Neutrophil (primary cell): Measurements from ENCODE around the gene ZNF385A.

Experiments
- H3K27ac ChIP-seq: fragments of 200-600 bp; sonication (generic); 2 replicates; pipeline ENCODE4 v1.5.1; 2016; ENCODE audit warnings: mild to moderate bottlenecking, moderate library complexity
- H3K27me3 ChIP-seq: fragments of 200-600 bp; sonication (generic); 2 replicates; pipeline ENCODE4 v1.6.0; 2016; ENCODE audit warnings: mild to moderate bottlenecking
- H3K36me3 ChIP-seq: fragments of 200-600 bp; sonication (generic); 2 replicates; pipeline ENCODE4 v1.5.1; 2017
- H3K4me1 ChIP-seq, 2 experiments: fragments of 200-600 bp in 1 of 2; sonication (generic) in 1 of 2; 1 replicate in 1 of 2; 2 replicates in 1 of 2; pipeline versions ENCODE4 v1.5.1 to v1.6.1; 2013 to 2016; ENCODE audit warnings: low read depth in 1 of 2, low read length in 1 of 2, mild to moderate bottlenecking in 1 of 2, moderate library complexity in 1 of 2; ENCODE audit not compliant: control insufficient read depth in 1 of 2, insufficient read depth in 1 of 2
- H3K4me3 ChIP-seq, 2 experiments: fragments of 200-600 bp in 1 of 2; sonication (generic) in 1 of 2; 1 replicate in 1 of 2; 2 replicates in 1 of 2; pipeline ENCODE4 v1.5.1; 2013 to 2016; ENCODE audit warnings: low read depth in 1 of 2, low read length in 1 of 2, mild to moderate bottlenecking in 1 of 2, moderate library complexity in 1 of 2
- H3K9me3 ChIP-seq: fragments of 200-600 bp; sonication (generic); 2 replicates; pipeline ENCODE4 v1.5.1; 2016
- TF ChIP-seq, protein P1 (sequence below): fragments of 200-600 bp; sonication (generic); IDR thresholded peaks from 2 replicates; pipeline ENCODE4 v1.5.1; 2016; ENCODE audit warnings: antibody characterized with exemption

ZNF385A gene

DNA sequence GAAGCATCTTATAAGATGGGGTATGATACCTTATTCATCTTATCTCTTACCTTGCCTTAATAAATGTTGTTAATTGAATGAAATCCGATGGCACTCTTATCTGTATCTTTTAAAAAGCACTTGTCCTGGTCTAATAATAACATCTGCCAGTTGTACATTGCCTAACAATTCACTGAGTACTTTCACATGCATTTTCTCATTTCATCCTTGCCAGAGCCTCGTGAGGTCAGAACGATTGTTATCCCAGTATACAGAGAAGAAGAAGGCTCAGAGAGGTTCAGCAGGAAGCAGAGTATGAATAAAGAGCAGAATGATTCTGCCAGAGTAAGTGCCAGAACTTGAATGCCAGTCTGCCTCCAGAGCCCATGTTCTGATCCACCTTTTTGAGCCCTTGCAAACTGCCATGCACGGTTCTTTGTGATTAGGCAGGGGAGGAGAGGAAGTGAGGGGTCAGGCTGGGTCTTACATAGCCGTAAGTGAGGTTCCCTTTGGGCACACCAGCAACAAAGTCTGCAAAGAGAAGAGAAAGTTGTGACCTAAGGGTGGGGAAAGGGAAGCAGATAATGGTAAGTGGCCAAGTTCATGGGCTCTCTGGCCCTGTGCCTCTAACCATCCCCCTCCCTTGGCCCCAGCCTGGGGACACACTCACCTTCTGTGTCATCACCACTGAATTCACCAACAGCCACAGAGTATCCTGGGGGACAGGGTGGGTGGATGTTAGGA lies 22.8 kb upstream of the ZNF385A start:
- H3K4me3 ChIP-seq: no peak overlapping the region
- H3K27ac ChIP-seq: peak overlapping the region; percentile 63
- peaks cover 31 to 37% of the 10 kb centered on the region in 2 experiments for H3K4me1 ChIP-seq
- H3K27me3 ChIP-seq: no peaks in the 10 kb centered on the region
- no peaks in the 10 kb centered on the region for H3K9me3 ChIP-seq
- TF ChIP-seq, protein P1, sequence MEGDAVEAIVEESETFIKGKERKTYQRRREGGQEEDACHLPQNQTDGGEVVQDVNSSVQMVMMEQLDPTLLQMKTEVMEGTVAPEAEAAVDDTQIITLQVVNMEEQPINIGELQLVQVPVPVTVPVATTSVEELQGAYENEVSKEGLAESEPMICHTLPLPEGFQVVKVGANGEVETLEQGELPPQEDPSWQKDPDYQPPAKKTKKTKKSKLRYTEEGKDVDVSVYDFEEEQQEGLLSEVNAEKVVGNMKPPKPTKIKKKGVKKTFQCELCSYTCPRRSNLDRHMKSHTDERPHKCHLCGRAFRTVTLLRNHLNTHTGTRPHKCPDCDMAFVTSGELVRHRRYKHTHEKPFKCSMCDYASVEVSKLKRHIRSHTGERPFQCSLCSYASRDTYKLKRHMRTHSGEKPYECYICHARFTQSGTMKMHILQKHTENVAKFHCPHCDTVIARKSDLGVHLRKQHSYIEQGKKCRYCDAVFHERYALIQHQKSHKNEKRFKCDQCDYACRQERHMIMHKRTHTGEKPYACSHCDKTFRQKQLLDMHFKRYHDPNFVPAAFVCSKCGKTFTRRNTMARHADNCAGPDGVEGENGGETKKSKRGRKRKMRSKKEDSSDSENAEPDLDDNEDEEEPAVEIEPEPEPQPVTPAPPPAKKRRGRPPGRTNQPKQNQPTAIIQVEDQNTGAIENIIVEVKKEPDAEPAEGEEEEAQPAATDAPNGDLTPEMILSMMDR: no peak
- H3K36me3 ChIP-seq: peaks cover 92% of the 10 kb centered on the region

DNA sequence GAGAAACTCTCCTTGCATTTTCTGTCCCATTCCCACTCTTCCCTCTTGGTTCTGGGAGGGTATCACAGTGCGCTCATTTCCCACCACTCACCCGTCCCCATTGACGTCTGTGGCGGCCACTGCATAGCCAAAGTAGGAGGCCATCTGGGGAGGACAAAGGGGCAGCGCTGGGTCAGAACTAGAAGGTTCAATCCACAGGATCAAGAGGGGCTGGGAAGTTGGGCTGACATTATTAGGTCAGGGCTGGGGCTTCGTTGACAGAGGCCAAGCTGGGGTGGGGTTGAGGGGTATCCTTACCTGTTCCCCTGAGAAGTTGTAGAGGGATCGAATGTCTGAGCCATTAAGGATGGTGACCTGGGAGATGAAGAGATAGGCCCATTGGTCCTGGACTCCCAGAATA lies 21.0 kb upstream of the ZNF385A start:
- Histone ChIP-seq H3K4me3 (no peak overlapping the region), H3K36me3 (peaks cover 98% of the 10 kb centered on the region), H3K9me3 (no peaks in the 10 kb centered on the region), H3K27me3 (no peaks in the 10 kb centered on the region), H3K27ac (no peak overlapping the region), H3K4me1 (peaks cover 14 to 19% of the 10 kb centered on the region in 2 experiments)
- TF ChIP-seq, protein P1: no peak

DNA sequence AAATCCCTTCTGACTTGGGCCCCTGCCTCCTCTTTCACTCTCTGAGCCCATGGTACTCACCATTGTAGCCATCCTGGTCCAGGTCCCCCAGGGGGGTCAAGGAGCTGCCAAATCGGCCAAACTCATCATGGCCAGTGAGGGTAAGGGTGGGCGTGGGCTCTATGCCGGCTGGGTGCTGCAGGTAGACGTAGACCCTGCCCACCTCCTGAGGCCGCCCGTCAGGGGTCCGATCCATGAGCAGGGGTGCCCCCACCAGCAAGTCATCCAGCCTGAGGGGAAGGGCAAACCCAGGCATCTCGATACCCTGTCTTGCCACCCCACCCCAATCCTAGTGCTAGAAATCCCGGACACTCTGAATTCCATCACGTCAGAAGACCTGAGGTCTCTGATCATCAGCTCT lies 20.6 kb upstream of the ZNF385A start:
- TF ChIP-seq, protein P1: no peak
- H3K4me1 ChIP-seq: peaks cover 9 to 15% of the 10 kb centered on the region in 2 experiments
- H3K27ac ChIP-seq: no peak overlapping the region
- H3K9me3 ChIP-seq: no peaks in the 10 kb centered on the region
- H3K4me3 ChIP-seq: no peak overlapping the region
- no peaks in the 10 kb centered on the region for H3K27me3 ChIP-seq
- peaks cover 100% of the 10 kb centered on the region for H3K36me3 ChIP-seq

DNA sequence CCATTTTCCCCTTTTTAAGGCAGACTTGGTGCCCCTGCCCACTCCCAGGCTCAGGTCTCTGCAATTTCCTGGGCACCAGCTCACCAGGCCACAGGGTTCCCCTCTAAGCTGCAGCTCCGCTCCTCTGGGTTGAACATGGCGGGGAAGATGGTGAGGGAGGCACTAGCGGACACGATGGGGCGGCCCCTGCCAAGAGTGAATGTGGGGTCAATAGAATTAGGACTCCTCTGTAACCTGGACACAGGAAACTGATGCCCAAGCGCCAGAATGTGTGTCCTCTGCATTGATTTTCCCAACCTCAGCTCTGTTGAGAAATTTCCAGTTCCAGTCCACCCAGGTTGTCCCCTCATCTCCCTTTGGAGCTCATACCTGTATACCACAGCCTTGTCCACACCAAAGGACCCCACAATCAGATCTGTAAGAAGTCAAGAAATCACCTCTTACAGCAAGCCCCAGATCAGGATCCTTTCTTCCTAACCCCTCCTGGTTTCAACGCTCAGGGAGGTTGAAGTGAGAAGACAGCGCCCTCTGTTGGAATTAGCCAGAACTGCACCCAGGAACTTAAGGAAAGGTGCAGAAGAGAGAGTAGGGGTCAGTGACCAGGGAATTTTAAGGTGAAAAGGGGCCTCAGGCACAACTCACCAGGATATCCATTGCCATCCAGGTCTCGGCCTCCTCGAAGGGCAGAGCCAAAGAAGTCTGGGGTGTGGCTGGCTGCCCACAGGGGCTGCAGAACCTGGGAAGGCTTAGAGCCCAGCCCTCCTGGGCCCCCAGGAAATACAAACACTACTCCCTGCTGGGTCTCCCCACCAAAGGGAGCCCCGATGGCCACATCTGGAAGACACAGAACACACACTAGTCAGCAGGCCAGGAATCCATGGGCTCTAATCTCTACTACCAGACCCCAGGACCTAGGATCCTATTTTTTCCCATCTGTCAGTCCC lies 19.8 kb upstream of the ZNF385A start:
- no peaks in the 10 kb centered on the region for H3K9me3 ChIP-seq
- TF ChIP-seq, protein P1: peak; percentile 94
- no peaks in the 10 kb centered on the region for H3K27me3 ChIP-seq
- H3K27ac ChIP-seq: peak overlapping the region; percentile 43
- H3K4me3 ChIP-seq: no peak overlapping the region
- H3K4me1 ChIP-seq: peaks cover 6 to 13% of the 10 kb centered on the region in 2 experiments
- H3K36me3 ChIP-seq: peaks cover 100% of the 10 kb centered on the region

DNA sequence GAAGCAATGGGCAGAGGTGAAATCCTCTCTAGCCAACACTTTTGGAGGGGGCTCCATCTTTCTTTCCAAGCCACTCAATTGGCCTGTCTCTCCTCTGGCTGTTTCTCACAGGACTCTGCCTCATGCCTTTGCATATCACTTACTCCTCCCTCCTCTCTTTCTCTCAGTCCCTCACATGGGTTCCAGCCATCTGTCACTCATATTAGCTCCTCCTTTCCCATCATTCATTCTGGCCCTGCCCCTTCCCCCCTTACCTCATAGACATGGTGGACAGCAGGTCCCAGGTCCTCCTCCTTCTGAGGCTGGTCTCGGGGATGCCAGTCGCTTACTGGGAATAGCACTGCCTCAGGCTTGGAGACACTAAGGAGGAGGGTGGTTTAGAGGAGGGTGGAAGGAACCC lies 16.6 kb upstream of the ZNF385A start:
- peaks cover 3 to 6% of the 10 kb centered on the region in 2 experiments for H3K4me1 ChIP-seq
- H3K4me3 ChIP-seq: no peak overlapping the region
- H3K36me3 ChIP-seq: peaks cover 100% of the 10 kb centered on the region
- H3K9me3 ChIP-seq: no peaks in the 10 kb centered on the region
- no peaks in the 10 kb centered on the region for H3K27me3 ChIP-seq
- TF ChIP-seq, protein P1: no peak
- H3K27ac ChIP-seq: peak overlapping the region; percentile 45
